H9 (cell line): ENCODE results near the gene TIA1. TPM values are rescaled to one million over a fixed set of nuclear protein-coding genes. Genes with fewer than 3 reads are reported as not detected.

ENCODE experiments used
- DNase-seq: peaks from one replicate; pipeline ENCODE4 v3.0.0-alpha.2; 2017
- H2AFZ ChIP-seq: one replicate; pipeline ENCODE4 v1.6.1; 2013; ENCODE audit warnings: mild to moderate bottlenecking, low read length, control low read depth, moderate library complexity
- H2AK5ac ChIP-seq: 2 replicates; pipeline ENCODE4 v1.6.1; 2013; ENCODE audit warnings: low read length, control low read depth, mixed read lengths; ENCODE audit not compliant: insufficient read length
- H2BK120ac ChIP-seq: one replicate; pipeline ENCODE4 v1.6.1; 2013; ENCODE audit warnings: low read depth, mild to moderate bottlenecking, low read length, control low read depth, inconsistent platforms; ENCODE audit not compliant: poor library complexity, severe bottlenecking
- H2BK12ac ChIP-seq: 2 replicates; pipeline ENCODE4 v1.6.1; 2013; ENCODE audit warnings: low read length, control low read depth, mixed read lengths, low read depth; ENCODE audit not compliant: insufficient read length
- H2BK15ac ChIP-seq: 2 replicates; pipeline ENCODE4 v1.6.1; 2013; ENCODE audit warnings: low read depth, low read length, control low read depth
- H2BK20ac ChIP-seq: one replicate; pipeline ENCODE4 v1.6.1; 2013; ENCODE audit warnings: low read depth, mild to moderate bottlenecking, low read length, control low read depth, inconsistent platforms; ENCODE audit not compliant: poor library complexity, severe bottlenecking
- H2BK5ac ChIP-seq: 2 replicates; pipeline ENCODE4 v1.6.1; 2013; ENCODE audit warnings: low read length, control low read depth, mixed read lengths; ENCODE audit not compliant: insufficient read length
- H3K14ac ChIP-seq: 2 replicates; pipeline ENCODE4 v1.6.1; 2013; ENCODE audit warnings: low read length, control low read depth; ENCODE audit not compliant: insufficient read depth
- H3K18ac ChIP-seq: 2 replicates; pipeline ENCODE4 v1.6.1; 2013; ENCODE audit warnings: low read depth, mild to moderate bottlenecking, mixed read lengths, low read length, control low read depth; ENCODE audit not compliant: insufficient read length
- H3K23ac ChIP-seq: 2 replicates; pipeline ENCODE4 v1.6.1; 2013; ENCODE audit warnings: low read length, control low read depth, mixed read lengths, low read depth; ENCODE audit not compliant: insufficient read length
- H3K23me2 ChIP-seq: 2 replicates; pipeline ENCODE4 v1.6.1; 2013; ENCODE audit warnings: low read depth, mild to moderate bottlenecking, mixed read lengths, low read length, control low read depth; ENCODE audit not compliant: insufficient read length, poor library complexity, severe bottlenecking
- H3K27ac ChIP-seq: 2 replicates; pipeline ENCODE4 v1.5.1; 2013; ENCODE audit warnings: low read length, control low read depth, mixed read lengths, low read depth; ENCODE audit not compliant: insufficient read length
- H3K27me3 ChIP-seq: 2 replicates; pipeline ENCODE4 v1.6.1; 2013; ENCODE audit warnings: low read length, control low read depth, inconsistent platforms; ENCODE audit not compliant: insufficient read depth
- H3K4ac ChIP-seq: 2 replicates; pipeline ENCODE4 v1.6.1; 2013; ENCODE audit warnings: low read depth, mild to moderate bottlenecking, control low read depth, inconsistent platforms, low read length, moderate library complexity
- H3K4me1 ChIP-seq: 2 replicates; pipeline ENCODE4 v1.6.1; 2013; ENCODE audit warnings: low read length, control low read depth, inconsistent platforms; ENCODE audit not compliant: insufficient read depth
- H3K4me2 ChIP-seq: 2 replicates; pipeline ENCODE4 v1.6.1; 2013; ENCODE audit warnings: low read length, control low read depth, mixed read lengths; ENCODE audit not compliant: insufficient read length, insufficient read depth
- H3K56ac ChIP-seq: 2 replicates; pipeline ENCODE4 v1.6.1; 2013; ENCODE audit warnings: low read depth, mild to moderate bottlenecking, mixed read lengths, low read length, control low read depth; ENCODE audit not compliant: insufficient read length
- H3K79me1 ChIP-seq: 2 replicates; pipeline ENCODE4 v1.6.1; 2013; ENCODE audit warnings: low read depth, mild to moderate bottlenecking, moderate library complexity, low read length, control low read depth, inconsistent platforms; ENCODE audit not compliant: insufficient read depth, poor library complexity, severe bottlenecking
- H3K79me2 ChIP-seq: 2 replicates; pipeline ENCODE4 v1.6.1; 2013; ENCODE audit warnings: low read length, control low read depth, inconsistent platforms; ENCODE audit not compliant: insufficient read depth
- H3K9ac ChIP-seq: 2 replicates; pipeline ENCODE4 v1.6.1; 2013; ENCODE audit warnings: low read length, control low read depth, mixed read lengths; ENCODE audit not compliant: insufficient read length; ENCODE audit errors: extremely low read depth
- H3K9me3 ChIP-seq: one replicate; pipeline ENCODE4 v1.6.1; 2013; ENCODE audit warnings: low read depth, low read length, inconsistent platforms; ENCODE audit not compliant: control insufficient read depth
- H3T11ph ChIP-seq: one replicate; pipeline ENCODE4 v1.6.1; 2013; ENCODE audit warnings: mild to moderate bottlenecking, low read length, control low read depth, inconsistent platforms
- H4K20me1 ChIP-seq: one replicate; pipeline ENCODE4 v1.6.1; 2013; ENCODE audit not compliant: control insufficient read depth, insufficient read length, insufficient read depth
- H4K5ac ChIP-seq: 2 replicates; pipeline ENCODE4 v1.6.1; 2013; ENCODE audit warnings: low read depth, mild to moderate bottlenecking, mixed read lengths, low read length, control low read depth; ENCODE audit not compliant: insufficient read length
- H4K8ac ChIP-seq: replicated peaks from 2 replicates; pipeline ENCODE4 v1.6.1; 2013; ENCODE audit warnings: low read length, control low read depth, mixed read lengths, low read depth; ENCODE audit not compliant: insufficient read length
- H4K91ac ChIP-seq: 2 replicates; pipeline ENCODE4 v1.6.1; 2013; ENCODE audit warnings: low read depth, mild to moderate bottlenecking, moderate library complexity, mixed read lengths, low read length, control low read depth; ENCODE audit not compliant: insufficient read length
- H3K27ac Mint-ChIP-seq, 3 experiments: 2 replicates in 2 of 3; 3 replicates in 1 of 3; pipeline ENCODE4 v1.8.0; 2020 to 2021; ENCODE audit warnings: mixed read lengths in 3 of 3, mild to moderate bottlenecking in 1 of 3, moderate library complexity in 1 of 3
- H3K27me3 Mint-ChIP-seq: 2 replicates; pipeline ENCODE4 v1.8.0; 2021; ENCODE audit warnings: low read depth, mild to moderate bottlenecking, moderate library complexity, mixed read lengths
- H3K36me3 Mint-ChIP-seq, 3 experiments: 2 replicates in 2 of 3; 3 replicates in 1 of 3; pipeline ENCODE4 v1.8.0; 2020 to 2021; ENCODE audit warnings: low read depth in 3 of 3, mixed read lengths in 3 of 3; ENCODE audit not compliant: insufficient read depth in 1 of 3
- H3K4me1 Mint-ChIP-seq, 2 experiments: 2 replicates each; pipeline ENCODE4 v1.8.0; 2020; ENCODE audit warnings: mixed read lengths in 2 of 2
- H3K4me3 Mint-ChIP-seq, 2 experiments: 2 replicates in 1 of 2; 3 replicates in 1 of 2; pipeline ENCODE4 v1.8.0; 2020 to 2021; ENCODE audit warnings: mild to moderate bottlenecking in 2 of 2, mixed read lengths in 2 of 2, moderate library complexity in 1 of 2
- H3K9me3 Mint-ChIP-seq, 2 experiments: 2 replicates in 1 of 2; 3 replicates in 1 of 2; pipeline ENCODE4 v1.8.0; 2020; ENCODE audit warnings: mild to moderate bottlenecking in 2 of 2, mixed read lengths in 2 of 2, moderate library complexity in 1 of 2
- CTCF ChIP-seq: fragments of 200-600 bp; sonication (generic); conservative IDR thresholded peaks from 3 replicates; pipeline ENCODE4 v1.8.0; 2021; ENCODE audit warnings: antibody characterized with exemption, mild to moderate bottlenecking
- WGBS: extraction: QIAGEN DNeasy Blood & Tissue Kit; methylation state at CpG from one replicate; pipeline ENCODE4 v1.1.7; 2013; ENCODE audit warnings: missing lambda C conversion rate, low lambda C conversion rate, mixed read lengths; ENCODE audit not compliant: insufficient read length; ENCODE audit errors: extremely low coverage; 5-methylcytosine and 5-hydroxymethylcytosine counted together
- total RNA-seq: library from RNA; stranded (reverse); gene quantifications from 2 replicates; pipeline ENCODE4 v1.2.1, GENCODE V29; 2021

TIA1 gene
- total RNA-seq, 1 experiment from 2014 or later, result 193 TPM

- no peak overlapping the region for H3K27ac ChIP-seq
- H3K79me1 ChIP-seq, result no peaks in the 10 kb centered on the region
- H3K4ac ChIP-seq, result no peak overlapping the region
- no peak overlapping the region for H4K8ac ChIP-seq
- H2AFZ ChIP-seq, result no peak overlapping the region
- no peak for DNase-seq
- H2BK20ac ChIP-seq, result no peak overlapping the region
- H3K23ac ChIP-seq, result no peak overlapping the region
- no peak overlapping the region for H2BK120ac ChIP-seq
- H4K5ac ChIP-seq, result no peak overlapping the region
- no peak overlapping the region for H3K56ac ChIP-seq
- no peak overlapping the region for H2BK15ac ChIP-seq
- Mint-ChIP-seq H3K36me3 (peaks cover 24 to 50% (median 47%) of the 10 kb centered on the region in 3 experiments), H3K4me1 (peaks cover 39 to 43% of the 10 kb centered on the region in 2 experiments), H3K27me3 (no peaks in the 10 kb centered on the region), H3K9me3 (peaks cover 0 to 4% of the 10 kb centered on the region in 2 experiments; a peak in 2 of 5 replicates), H3K4me3 (no peak overlapping the region; a peak in 1 of 5 replicates), H3K27ac (peak overlapping the region in 1 of 3 experiments; percentile 62; a peak in 2 of 7 replicates)
- H2BK12ac ChIP-seq, result no peak overlapping the region
- no peaks in the 10 kb centered on the region for H4K20me1 ChIP-seq
- no peak overlapping the region for H3K9ac ChIP-seq
- no CpG with 5 or more reads among the region's 4 CpGs for WGBS
- no peaks in the 10 kb centered on the region for H3K23me2 ChIP-seq
- TF ChIP-seq CTCF, result no peak
- no peak overlapping the region for H3K4me2 ChIP-seq
- no peak overlapping the region for H3K18ac ChIP-seq
- H2AK5ac ChIP-seq, result no peak overlapping the region
- H2BK5ac ChIP-seq, result no peak overlapping the region
- H4K91ac ChIP-seq, result no peak overlapping the region
- no peak overlapping the region for H3T11ph ChIP-seq
- peaks cover 3% of the 10 kb centered on the region; the same call in 1 of the 2 replicates for H3K4me1 ChIP-seq
- peaks cover 68% of the 10 kb centered on the region; the same call in 1 of the 2 replicates for H3K79me2 ChIP-seq
- H3K14ac ChIP-seq, result no peak overlapping the region
- no peaks in the 10 kb centered on the region for H3K27me3 ChIP-seq
- no peaks in the 10 kb centered on the region for H3K9me3 ChIP-seq
These were observed 5.9 kb downstream of the TIA1 start for GRCh38 chr2:70242552-70242951.
